Bronchus fibroblast of lung (primary cell): ENCODE data around the gene RET. TPM values are rescaled to one million over a fixed set of nuclear protein-coding genes. Genes with fewer than 3 reads are reported as not detected.

Experiments
- total RNA-seq: library from RNA; depleted of rRNA; stranded (reverse); fragments of >200 nt; gene quantifications from 2 replicates; pipeline ENCODE4 v1.2.3, GENCODE V29; 2015

The RET gene
- total RNA-seq = 0.17 and 0.30 TPM in 2 replicates

DNA sequence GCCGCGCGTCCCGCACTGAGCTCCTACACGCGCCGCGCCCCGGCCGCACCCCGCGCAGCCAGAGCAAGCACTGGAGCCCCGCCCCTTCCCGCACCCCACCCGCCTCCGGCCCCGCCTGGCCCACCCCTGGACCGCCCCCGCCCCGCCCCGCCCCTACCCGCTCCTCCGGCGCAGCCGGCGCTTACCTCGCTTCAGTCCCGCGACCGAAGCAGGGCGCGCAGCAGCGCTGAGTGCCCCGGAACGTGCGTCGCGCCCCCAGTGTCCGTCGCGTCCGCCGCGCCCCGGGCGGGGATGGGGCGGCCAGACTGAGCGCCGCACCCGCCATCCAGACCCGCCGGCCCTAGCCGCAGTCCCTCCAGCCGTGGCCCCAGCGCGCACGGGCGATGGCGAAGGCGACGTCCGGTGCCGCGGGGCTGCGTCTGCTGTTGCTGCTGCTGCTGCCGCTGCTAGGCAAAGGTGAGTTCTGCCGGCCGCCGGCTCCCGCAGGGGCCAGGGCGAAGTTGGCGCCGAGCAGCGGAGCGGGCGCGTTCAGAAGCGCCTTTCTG lies at the start of gene RET:
Gene RET (plus strand): TSS at position 194 of the 545 bp plus-strand sequence. CDS start 190 bp downstream, at position 384.

DNA sequence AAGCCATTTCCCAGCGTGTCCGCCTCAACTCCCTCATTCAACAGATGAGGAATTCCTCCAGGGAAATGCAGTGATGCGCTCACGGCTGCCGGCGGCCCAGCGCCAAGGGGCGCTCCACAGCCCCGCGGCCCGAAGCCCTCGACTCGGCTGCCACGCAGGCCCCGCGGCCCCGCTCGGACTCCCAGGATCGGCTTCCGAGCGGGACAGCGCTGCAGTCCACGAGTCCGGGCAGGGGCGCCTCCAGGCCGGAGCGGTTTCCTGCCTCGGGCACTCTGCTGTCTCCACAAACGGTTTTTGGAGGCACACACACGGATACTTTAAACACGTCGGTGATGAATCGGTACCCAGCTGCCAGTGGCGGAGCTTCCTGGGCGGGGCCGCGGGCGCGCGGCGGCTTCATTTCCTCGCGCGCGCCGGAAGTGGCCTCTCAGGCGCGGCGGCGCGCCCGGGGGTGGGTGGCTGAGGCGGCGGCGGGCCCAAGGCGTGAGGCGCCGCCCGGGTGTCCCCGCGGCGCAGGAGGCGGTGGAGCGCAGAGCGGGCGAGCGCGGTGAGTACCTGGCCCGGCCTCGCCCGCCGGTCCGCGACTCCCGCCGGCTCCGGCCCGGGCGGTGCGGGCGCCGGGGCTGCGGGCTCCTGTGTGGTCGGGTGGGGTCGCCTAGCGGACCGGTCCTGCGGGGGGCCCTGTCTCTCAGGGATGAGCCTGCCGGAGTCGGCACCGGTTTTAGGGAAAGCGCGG lies 61.3 kb downstream of the RET start, which contains the start of gene CSGALNACT2:
Gene CSGALNACT2 (plus strand): TSS at position 425 of the 736 bp plus-strand sequence. CDS start 16,705 bp downstream, outside the sequence.

Other genes with a start within 250 kb of the RET start
- gene CSGALNACT2, start 61.4 kb downstream of the RET start, total RNA-seq = 8.3 and 10.4 TPM in 2 replicates
- 2.4 and 5.6 TPM in 2 replicates for gene RASGEF1A, start 190.0 kb downstream of the RET start, total RNA-seq